MM.1S (cell line): Measurements from ENCODE around the gene FAM200C.

Experiments
- DNase-seq: peaks from one replicate; pipeline ENCODE4 v3.0.0-alpha.2; 2015
- H2AFZ ChIP-seq: fragments of 300-600 bp; sonication (generic); 2 replicates; pipeline ENCODE4 v1.6.0; 2016; ENCODE audit warnings: antibody characterized with exemption, low read length
- H3F3A ChIP-seq: fragments of 300-600 bp; sonication (generic); 2 replicates; pipeline ENCODE4 v1.6.1; 2016; ENCODE audit warnings: mild to moderate bottlenecking, antibody characterized with exemption, low read length, moderate library complexity, mixed read lengths; ENCODE audit not compliant: insufficient read depth
- H3K27ac ChIP-seq: fragments of 300-600 bp; sonication (generic); 2 replicates; pipeline ENCODE4 v1.5.1; 2016; ENCODE audit warnings: mild to moderate bottlenecking, low read length
- H3K27me3 ChIP-seq: fragments of 300-600 bp; sonication (generic); replicated peaks from 2 replicates; pipeline ENCODE4 v1.6.0; 2016; ENCODE audit warnings: low read length; ENCODE audit not compliant: insufficient read depth
- H3K36me3 ChIP-seq: fragments of 300-600 bp; sonication (generic); replicated peaks from 2 replicates; pipeline ENCODE4 v1.6.1; 2016; ENCODE audit warnings: mild to moderate bottlenecking, low read length, mixed read lengths; ENCODE audit not compliant: insufficient read depth
- H3K4me1 ChIP-seq: fragments of 300-600 bp; sonication (generic); 2 replicates; pipeline ENCODE4 v1.6.1; 2016; ENCODE audit warnings: low read length, mixed read lengths
- H3K4me2 ChIP-seq: fragments of 300-600 bp; sonication (generic); 2 replicates; pipeline ENCODE4 v1.6.0; 2016; ENCODE audit warnings: low read depth, low read length
- H3K4me3 ChIP-seq: fragments of 300-600 bp; sonication (generic); 2 replicates; pipeline ENCODE4 v1.5.1; 2016; ENCODE audit warnings: low read length, mixed read lengths
- H3K79me2 ChIP-seq: fragments of 300-600 bp; sonication (generic); 2 replicates; pipeline ENCODE4 v1.6.1; 2016; ENCODE audit warnings: mixed run types, low read length, mixed read lengths
- H3K9ac ChIP-seq: fragments of 300-600 bp; sonication (generic); 2 replicates; pipeline ENCODE4 v1.6.1; 2016; ENCODE audit warnings: low read length, mixed read lengths
- H3K9me2 ChIP-seq: fragments of 300-600 bp; sonication (generic); replicated peaks from 2 replicates; pipeline ENCODE4 v1.6.1; 2016; ENCODE audit warnings: mild to moderate bottlenecking, low read length, mixed read lengths; ENCODE audit not compliant: insufficient read depth
- H3K9me3 ChIP-seq: fragments of 300-600 bp; sonication (generic); replicated peaks from 2 replicates; pipeline ENCODE4 v1.6.1; 2016; ENCODE audit warnings: mild to moderate bottlenecking, low read length, mixed read lengths; ENCODE audit not compliant: insufficient read depth
- H4K20me1 ChIP-seq: fragments of 300-600 bp; sonication (generic); 2 replicates; pipeline ENCODE4 v1.6.1; 2016; ENCODE audit warnings: mild to moderate bottlenecking, low read length, moderate library complexity, mixed read lengths; ENCODE audit not compliant: insufficient read depth
- EZH2 ChIP-seq: fragments of 300-600 bp; sonication (generic); optimal IDR thresholded peaks from 2 replicates; pipeline ENCODE3; 2017; ENCODE audit warnings: low read depth, mild to moderate bottlenecking, antibody characterized with exemption, low read length, mixed read lengths
- EZH2phosphoT487 ChIP-seq: fragments of 300-600 bp; sonication (generic); IDR thresholded peaks from 2 replicates; pipeline ENCODE4 v1.6.1; 2018; ENCODE audit warnings: antibody characterized with exemption, low read length
- TF ChIP-seq, protein P1 (sequence below): fragments of 300-600 bp; sonication (generic); IDR thresholded peaks from 2 replicates; pipeline ENCODE4 v1.5.1; 2016; ENCODE audit warnings: antibody characterized with exemption, low read length, mixed read lengths

The FAM200C gene

DNA sequence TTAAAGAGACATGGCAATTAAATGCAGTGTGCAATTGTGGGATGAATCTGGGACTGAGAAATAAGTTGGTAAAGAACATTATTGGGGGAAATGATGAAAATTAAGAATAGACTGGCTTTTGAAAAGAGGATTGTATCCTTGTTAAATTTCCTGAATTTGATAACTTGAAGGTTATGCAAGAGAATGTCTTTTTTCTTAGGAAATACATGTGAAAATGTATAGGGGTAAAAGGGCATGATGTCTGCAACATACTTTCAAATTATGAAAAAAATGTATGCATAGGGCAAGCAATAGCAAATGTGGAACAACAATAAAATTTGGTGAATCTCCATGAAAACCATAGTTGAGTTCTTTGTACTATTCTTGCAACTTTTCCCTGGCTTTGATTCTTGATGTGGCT is 45.9 kb upstream of the FAM200C start:
- Histone ChIP-seq H3K9me2 (no peaks in the 10 kb centered on the region), H3F3A (peaks cover 8% of the 10 kb centered on the region; the same call in 1 of the 2 replicates), H3K4me1 (peaks cover 40% of the 10 kb centered on the region), H3K9me3 (no peaks in the 10 kb centered on the region), H3K9ac (no peak overlapping the region), H3K27ac (no peak overlapping the region), H3K4me3 (no peak overlapping the region), H3K4me2 (no peak overlapping the region), H3K36me3 (no peaks in the 10 kb centered on the region), H3K27me3 (no peaks in the 10 kb centered on the region), H4K20me1 (no peaks in the 10 kb centered on the region), H3K79me2 (no peaks in the 10 kb centered on the region), H2AFZ (no peak overlapping the region)
- DNase-seq = no peak
- TF ChIP-seq EZH2 = no peak
- no peak for TF ChIP-seq EZH2phosphoT487
- TF ChIP-seq, protein P1, sequence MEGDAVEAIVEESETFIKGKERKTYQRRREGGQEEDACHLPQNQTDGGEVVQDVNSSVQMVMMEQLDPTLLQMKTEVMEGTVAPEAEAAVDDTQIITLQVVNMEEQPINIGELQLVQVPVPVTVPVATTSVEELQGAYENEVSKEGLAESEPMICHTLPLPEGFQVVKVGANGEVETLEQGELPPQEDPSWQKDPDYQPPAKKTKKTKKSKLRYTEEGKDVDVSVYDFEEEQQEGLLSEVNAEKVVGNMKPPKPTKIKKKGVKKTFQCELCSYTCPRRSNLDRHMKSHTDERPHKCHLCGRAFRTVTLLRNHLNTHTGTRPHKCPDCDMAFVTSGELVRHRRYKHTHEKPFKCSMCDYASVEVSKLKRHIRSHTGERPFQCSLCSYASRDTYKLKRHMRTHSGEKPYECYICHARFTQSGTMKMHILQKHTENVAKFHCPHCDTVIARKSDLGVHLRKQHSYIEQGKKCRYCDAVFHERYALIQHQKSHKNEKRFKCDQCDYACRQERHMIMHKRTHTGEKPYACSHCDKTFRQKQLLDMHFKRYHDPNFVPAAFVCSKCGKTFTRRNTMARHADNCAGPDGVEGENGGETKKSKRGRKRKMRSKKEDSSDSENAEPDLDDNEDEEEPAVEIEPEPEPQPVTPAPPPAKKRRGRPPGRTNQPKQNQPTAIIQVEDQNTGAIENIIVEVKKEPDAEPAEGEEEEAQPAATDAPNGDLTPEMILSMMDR = no peak

DNA sequence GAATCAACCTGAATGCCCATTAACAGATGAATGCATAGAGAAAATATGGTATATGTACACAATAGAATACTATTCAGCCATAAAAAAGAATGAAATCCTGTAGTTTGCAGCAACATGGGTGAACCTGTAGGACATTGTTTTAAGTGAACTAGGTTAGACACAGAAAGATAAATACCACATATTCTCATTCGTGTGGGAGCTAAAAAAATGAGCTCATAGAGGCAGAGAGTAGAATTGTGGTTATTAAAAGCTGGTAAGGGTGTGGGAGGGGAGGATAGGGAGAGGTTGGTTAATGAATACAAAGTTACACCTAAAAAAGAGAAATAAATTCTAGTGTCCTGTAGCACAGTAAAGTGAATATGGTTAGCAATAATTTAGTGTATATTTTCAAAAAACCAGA is 45.3 kb upstream of the FAM200C start:
- no peak overlapping the region for H3K4me2 ChIP-seq
- no peaks in the 10 kb centered on the region for H3K79me2 ChIP-seq
- H3K4me1 ChIP-seq = peaks cover 37% of the 10 kb centered on the region
- H4K20me1 ChIP-seq = no peaks in the 10 kb centered on the region
- H3K36me3 ChIP-seq = no peaks in the 10 kb centered on the region
- no peak overlapping the region for H3K27ac ChIP-seq
- no peak for DNase-seq
- no peaks in the 10 kb centered on the region for H3K9me2 ChIP-seq
- H3K27me3 ChIP-seq = no peaks in the 10 kb centered on the region
- peaks cover 8% of the 10 kb centered on the region; the same call in 1 of the 2 replicates for H3F3A ChIP-seq
- no peak overlapping the region for H3K9ac ChIP-seq
- H3K4me3 ChIP-seq = no peak overlapping the region
- TF ChIP-seq EZH2phosphoT487 (no peak), EZH2 (no peak)
- TF ChIP-seq, protein P1 = no peak
- H3K9me3 ChIP-seq = no peaks in the 10 kb centered on the region
- H2AFZ ChIP-seq = no peak overlapping the region

DNA sequence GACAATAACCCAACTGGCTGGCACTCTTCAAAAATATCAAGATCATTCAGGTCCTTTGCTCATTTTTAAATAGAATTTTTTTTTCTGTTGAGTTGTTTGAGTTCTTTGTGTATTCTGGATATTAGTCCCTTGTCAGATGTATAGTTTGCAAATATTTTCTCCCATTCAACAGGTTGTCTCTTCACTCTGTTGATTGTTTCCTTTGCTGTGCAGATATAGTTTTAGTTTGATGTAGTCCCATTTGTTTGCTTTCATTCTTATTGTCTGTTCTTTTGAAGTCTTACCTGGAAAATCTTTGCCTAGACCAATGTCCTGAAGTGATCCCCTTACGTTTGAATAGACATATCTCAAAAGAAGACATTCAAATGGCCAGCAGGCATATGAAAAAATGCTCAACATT is 44.6 kb upstream of the FAM200C start:
- no peaks in the 10 kb centered on the region for H3K79me2 ChIP-seq
- H3K4me1 ChIP-seq = peaks cover 34% of the 10 kb centered on the region
- no peak overlapping the region for H3K27ac ChIP-seq
- no peak overlapping the region for H3K9ac ChIP-seq
- no peaks in the 10 kb centered on the region for H3K36me3 ChIP-seq
- H3F3A ChIP-seq = peaks cover 8% of the 10 kb centered on the region; the same call in 1 of the 2 replicates
- H4K20me1 ChIP-seq = no peaks in the 10 kb centered on the region
- TF ChIP-seq EZH2 = no peak
- TF ChIP-seq, protein P1 = no peak
- no peak for TF ChIP-seq EZH2phosphoT487
- no peak for DNase-seq
- H3K27me3 ChIP-seq = no peaks in the 10 kb centered on the region
- no peak overlapping the region for H2AFZ ChIP-seq
- H3K4me2 ChIP-seq = no peak overlapping the region
- no peaks in the 10 kb centered on the region for H3K9me3 ChIP-seq
- no peak overlapping the region for H3K4me3 ChIP-seq
- no peaks in the 10 kb centered on the region for H3K9me2 ChIP-seq
